BLaER1 (cell line): ENCODE measurements around the gene BCL2L1.

Experiments used
- H3K27ac ChIP-seq: shearing (Covaris generic); formaldehyde crosslinking; 2 replicates; pipeline ENCODE4 v1.8.1; 2022
- H3K27me3 ChIP-seq: shearing (Covaris generic); formaldehyde crosslinking; 2 replicates; pipeline ENCODE4 v1.8.1; 2022
- H3K36me3 ChIP-seq: shearing (Covaris generic); formaldehyde crosslinking; 2 replicates; pipeline ENCODE4 v1.8.1; 2022
- H3K4me1 ChIP-seq: shearing (Covaris generic); formaldehyde crosslinking; 2 replicates; pipeline ENCODE4 v1.8.1; 2022
- H3K4me2 ChIP-seq: shearing (Covaris generic); formaldehyde crosslinking; 2 replicates; pipeline ENCODE4 v1.8.1; 2022
- H3K4me3 ChIP-seq: shearing (Covaris generic); formaldehyde crosslinking; 2 replicates; pipeline ENCODE4 v1.8.1; 2022
- H3K9ac ChIP-seq: shearing (Covaris generic); formaldehyde crosslinking; 2 replicates; pipeline ENCODE4 v1.8.1; 2022
- H3K9me3 ChIP-seq: shearing (Covaris generic); formaldehyde crosslinking; 2 replicates; pipeline ENCODE4 v1.8.1; 2022
- H4K20me1 ChIP-seq: shearing (Covaris generic); formaldehyde crosslinking; 2 replicates; pipeline ENCODE4 v1.8.1; 2022
- Cebpa-rat ChIP-seq: shearing (Covaris generic); IDR thresholded peaks from 2 replicates; pipeline ENCODE4 v1.8.1; 2022

Gene BCL2L1

DNA sequence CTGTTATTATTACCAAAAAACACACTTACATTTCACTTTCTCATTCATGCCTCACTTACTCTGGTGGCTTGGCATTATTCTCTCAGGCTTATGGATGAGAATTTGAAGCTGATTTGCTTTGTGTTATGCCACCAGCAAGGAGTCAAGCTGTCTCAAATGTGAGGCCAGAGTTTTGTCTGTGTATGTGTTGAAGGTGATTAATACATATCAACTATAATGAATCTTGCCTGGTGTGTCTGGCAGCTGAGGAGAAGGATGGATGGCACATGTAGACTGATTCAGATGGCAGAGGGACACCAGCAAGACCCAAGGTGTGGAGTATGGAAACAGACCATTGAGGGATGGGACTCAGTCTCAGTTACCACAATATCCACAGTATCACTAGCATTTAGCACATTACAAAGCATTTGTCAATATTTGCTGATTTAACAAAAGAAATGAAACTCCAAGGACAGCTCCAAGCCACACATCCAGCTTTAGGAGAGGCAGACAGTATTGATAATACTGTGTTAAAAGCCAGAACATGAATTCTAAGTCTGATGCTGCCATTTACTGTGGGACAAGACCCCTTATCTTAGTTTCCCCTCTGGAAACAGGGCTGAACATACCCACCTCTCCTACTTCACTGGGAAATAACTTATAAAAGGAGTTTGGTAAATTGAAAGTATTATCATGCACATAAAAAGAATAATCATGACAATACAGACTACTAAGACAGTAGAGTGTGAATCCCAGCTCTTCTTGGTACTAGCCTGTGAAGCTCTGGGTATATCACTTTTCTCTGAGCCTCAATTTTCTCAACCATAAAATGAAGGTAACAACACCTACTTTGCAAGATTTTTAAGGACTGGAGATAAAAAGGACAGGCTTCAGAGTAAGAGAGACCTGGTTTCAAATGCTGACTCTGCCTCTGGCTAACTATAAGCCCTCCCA is 11.2 kb downstream of the BCL2L1 start:
- no peak for TF ChIP-seq Cebpa-rat
- Histone ChIP-seq H3K9me3 (no peaks in the 10 kb centered on the region), H3K4me2 (peak overlapping the region; percentile 46), H3K9ac (peak overlapping the region; percentile 43), H3K27ac (peak overlapping the region; percentile 91), H3K27me3 (no peaks in the 10 kb centered on the region), H3K4me3 (no peak overlapping the region), H3K4me1 (peaks cover 100% of the 10 kb centered on the region), H3K36me3 (peaks cover 91% of the 10 kb centered on the region), H4K20me1 (peaks cover 55% of the 10 kb centered on the region)

DNA sequence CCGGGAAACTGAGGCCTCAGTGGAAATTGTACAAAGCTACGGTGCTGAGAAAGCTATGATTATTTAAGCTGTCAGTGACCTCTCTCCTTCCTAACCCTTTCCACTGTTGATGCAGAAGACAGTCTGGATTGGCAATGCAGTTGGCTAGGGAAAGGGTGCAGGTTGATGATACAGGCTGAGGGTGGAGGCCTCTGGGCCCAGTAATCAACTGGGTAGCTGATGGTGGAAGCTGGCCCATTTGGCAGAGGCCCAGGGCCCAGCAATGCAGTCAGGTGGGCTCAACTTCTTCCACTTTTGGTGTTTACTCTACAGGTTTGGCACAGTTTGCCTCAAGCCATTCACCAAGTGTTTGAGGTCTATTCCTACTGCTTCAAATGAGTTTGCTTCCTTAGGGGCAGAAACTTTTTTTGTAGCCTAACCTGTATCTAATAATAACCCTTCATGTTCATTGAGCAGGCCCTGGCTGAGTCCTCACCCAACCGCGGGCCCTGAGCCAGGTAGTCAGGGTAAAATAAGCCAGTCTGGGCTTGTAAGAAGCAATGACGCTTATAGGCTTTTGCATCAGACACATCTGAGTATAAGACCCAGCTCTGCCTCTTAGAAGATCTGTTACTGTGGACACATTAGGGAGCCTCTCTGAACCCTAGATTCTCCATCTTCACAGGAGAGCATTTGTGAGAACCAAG is 12.1 kb downstream of the BCL2L1 start:
- H3K4me3 ChIP-seq: no peak overlapping the region
- H3K9ac ChIP-seq: 0 out of 2 replicates have a peak overlapping the region, but pooled peaks have one; percentile 43
- peaks cover 54% of the 10 kb centered on the region; the same call in 1 of the 2 replicates for H4K20me1 ChIP-seq
- H3K36me3 ChIP-seq: peaks cover 91% of the 10 kb centered on the region
- no peaks in the 10 kb centered on the region for H3K9me3 ChIP-seq
- H3K4me1 ChIP-seq: peaks cover 100% of the 10 kb centered on the region
- H3K27ac ChIP-seq: peak overlapping the region; percentile 91
- no peak for TF ChIP-seq Cebpa-rat
- no peaks in the 10 kb centered on the region for H3K27me3 ChIP-seq
- H3K4me2 ChIP-seq: peak overlapping the region; percentile 46

DNA sequence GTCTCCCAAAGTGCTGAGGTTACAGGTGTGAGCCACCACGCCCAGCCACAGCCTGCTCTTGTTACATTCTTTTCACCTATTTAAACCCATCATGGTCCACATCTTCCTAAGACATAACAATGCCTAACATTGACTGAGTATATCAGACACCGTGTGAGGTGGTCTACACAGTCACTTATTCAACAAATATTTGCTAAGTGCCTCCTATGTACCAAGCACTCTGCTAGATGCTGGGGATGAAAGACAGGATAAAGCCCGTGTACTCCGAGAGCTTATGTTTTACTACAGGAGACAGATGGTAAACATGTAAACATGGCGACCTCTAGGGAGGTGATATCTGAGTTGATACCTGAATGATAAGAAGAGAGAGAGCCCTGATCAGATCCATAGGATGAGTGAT is 12.7 kb downstream of the BCL2L1 start:
- H3K27me3 ChIP-seq: no peaks in the 10 kb centered on the region
- no peak overlapping the region for H3K9ac ChIP-seq
- peaks cover 98% of the 10 kb centered on the region for H3K4me1 ChIP-seq
- no peaks in the 10 kb centered on the region for H3K9me3 ChIP-seq
- peaks cover 91% of the 10 kb centered on the region for H3K36me3 ChIP-seq
- peak overlapping the region; percentile 91 for H3K27ac ChIP-seq
- no peak for TF ChIP-seq Cebpa-rat
- peaks cover 52% of the 10 kb centered on the region; the same call in 1 of the 2 replicates for H4K20me1 ChIP-seq
- peak overlapping the region; percentile 46; the same call in 1 of the 2 replicates for H3K4me2 ChIP-seq
- no peak overlapping the region; the same call in 1 of the 2 replicates for H3K4me3 ChIP-seq

DNA sequence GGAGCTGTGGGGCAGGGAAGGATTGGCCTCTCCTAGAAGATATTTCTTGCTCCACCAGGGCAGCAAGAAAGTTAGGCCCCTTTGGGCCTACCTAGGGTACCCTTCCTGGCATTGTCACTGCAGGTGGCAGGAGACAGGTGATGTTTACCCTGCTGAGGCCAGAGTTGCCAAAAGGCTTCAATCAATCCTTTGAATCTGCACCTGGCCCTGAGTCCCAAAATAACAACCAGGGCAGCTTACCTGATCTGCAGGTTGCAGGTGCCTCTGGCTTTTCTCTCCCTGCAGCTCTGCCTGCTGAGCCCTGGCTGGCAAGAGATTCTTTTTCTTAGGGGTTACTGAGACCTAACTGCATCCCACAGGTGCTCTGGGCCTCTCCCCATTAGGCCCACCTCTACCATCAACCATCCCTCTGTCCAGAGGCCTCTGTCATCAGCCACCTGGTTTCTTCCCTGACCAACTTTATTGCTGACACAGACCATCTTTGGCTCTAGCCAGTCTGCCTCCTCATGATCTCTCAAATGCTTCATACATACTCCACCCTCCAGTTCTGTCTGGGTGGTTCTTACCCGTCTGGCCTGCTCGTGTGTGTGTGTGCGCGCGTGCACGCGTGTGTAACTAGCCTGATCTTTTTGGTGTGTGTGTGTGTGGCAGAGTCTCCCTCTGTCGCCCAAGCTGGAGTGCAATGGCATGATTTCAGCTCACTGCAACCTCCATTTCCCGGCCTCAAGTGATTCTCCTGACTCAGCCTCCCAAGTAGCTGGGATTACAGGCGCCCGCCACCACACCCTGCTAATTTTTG is 13.7 kb downstream of the BCL2L1 start:
- Histone ChIP-seq H3K4me2 (peak overlapping the region; percentile 91), H3K27me3 (no peaks in the 10 kb centered on the region), H4K20me1 (peaks cover 42% of the 10 kb centered on the region; the same call in 1 of the 2 replicates), H3K9me3 (no peaks in the 10 kb centered on the region), H3K36me3 (peaks cover 91% of the 10 kb centered on the region), H3K4me1 (peaks cover 88% of the 10 kb centered on the region), H3K4me3 (peak overlapping the region; percentile 51), H3K9ac (peak overlapping the region; percentile 68), H3K27ac (peak overlapping the region; percentile 91)
- no peak for TF ChIP-seq Cebpa-rat

DNA sequence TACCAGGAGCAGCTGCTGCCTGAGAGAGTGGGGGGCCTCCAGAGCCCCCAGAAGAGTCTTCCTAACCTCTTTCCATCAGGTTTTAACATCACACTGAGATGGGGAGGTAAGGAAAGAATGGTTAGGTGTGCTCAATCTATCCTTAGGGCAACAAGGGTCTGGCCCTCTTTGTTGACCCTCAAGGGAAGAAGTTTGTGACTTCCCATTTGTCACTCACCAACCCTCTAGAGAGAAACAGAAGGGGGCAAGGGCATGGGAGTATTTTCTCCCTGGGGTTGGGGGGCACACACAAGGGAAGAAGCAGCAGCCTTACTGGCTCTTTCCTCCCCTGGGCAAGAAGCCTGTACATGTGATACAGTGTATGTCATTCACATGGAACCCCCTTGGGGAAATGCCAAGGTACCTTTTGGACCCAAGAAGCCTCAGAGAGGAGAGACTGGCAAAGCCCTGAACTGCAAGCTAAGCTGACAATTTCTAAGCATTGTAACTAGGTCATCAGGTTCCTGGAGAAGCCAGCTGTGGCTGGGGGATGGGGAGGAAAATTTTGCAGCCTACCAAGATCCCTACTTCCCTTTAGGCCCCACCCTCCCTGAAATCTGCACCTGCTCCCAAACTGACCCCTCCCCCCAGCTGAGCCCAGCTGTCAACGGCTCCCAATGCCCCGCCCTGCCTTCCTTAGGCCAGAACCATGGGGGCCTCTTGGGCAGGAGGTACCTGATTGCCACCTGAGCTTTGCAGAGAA is 14.5 kb downstream of the BCL2L1 start:
- Histone ChIP-seq H3K27ac (peak overlapping the region; percentile 91), H3K27me3 (no peaks in the 10 kb centered on the region), H4K20me1 (peaks cover 34% of the 10 kb centered on the region; the same call in 1 of the 2 replicates), H3K4me1 (peaks cover 80% of the 10 kb centered on the region), H3K36me3 (peaks cover 91% of the 10 kb centered on the region), H3K4me3 (peak overlapping the region; percentile 51), H3K4me2 (peak overlapping the region; percentile 91), H3K9me3 (no peaks in the 10 kb centered on the region), H3K9ac (peak overlapping the region; percentile 78)
- TF ChIP-seq Cebpa-rat: no peak

DNA sequence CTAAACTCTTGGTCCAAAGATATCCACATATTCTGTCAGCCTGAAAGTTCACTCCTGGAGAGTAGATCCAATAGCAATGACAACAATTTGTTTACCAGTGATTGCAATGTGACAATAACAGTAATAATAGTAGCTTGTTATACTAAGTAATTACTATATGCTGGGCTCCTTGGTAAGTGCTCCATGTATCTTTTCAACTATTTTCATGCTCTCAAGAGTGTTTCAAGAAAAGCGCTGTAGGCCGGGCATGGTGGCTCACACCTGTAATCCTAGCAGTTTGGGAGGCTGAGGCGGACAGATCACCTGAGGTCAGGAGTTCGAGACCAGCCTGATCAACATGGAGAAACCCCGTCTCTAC is 15.4 kb downstream of the BCL2L1 start:
- no peaks in the 10 kb centered on the region for H3K27me3 ChIP-seq
- peaks cover 71% of the 10 kb centered on the region for H3K4me1 ChIP-seq
- H4K20me1 ChIP-seq: peaks cover 27% of the 10 kb centered on the region; the same call in 1 of the 2 replicates
- no peak overlapping the region for H3K9ac ChIP-seq
- no peaks in the 10 kb centered on the region for H3K9me3 ChIP-seq
- peaks cover 91% of the 10 kb centered on the region for H3K36me3 ChIP-seq
- no peak overlapping the region for H3K4me3 ChIP-seq
- no peak for TF ChIP-seq Cebpa-rat
- peak overlapping the region; percentile 91 for H3K4me2 ChIP-seq
- peak overlapping the region; percentile 91 for H3K27ac ChIP-seq

DNA sequence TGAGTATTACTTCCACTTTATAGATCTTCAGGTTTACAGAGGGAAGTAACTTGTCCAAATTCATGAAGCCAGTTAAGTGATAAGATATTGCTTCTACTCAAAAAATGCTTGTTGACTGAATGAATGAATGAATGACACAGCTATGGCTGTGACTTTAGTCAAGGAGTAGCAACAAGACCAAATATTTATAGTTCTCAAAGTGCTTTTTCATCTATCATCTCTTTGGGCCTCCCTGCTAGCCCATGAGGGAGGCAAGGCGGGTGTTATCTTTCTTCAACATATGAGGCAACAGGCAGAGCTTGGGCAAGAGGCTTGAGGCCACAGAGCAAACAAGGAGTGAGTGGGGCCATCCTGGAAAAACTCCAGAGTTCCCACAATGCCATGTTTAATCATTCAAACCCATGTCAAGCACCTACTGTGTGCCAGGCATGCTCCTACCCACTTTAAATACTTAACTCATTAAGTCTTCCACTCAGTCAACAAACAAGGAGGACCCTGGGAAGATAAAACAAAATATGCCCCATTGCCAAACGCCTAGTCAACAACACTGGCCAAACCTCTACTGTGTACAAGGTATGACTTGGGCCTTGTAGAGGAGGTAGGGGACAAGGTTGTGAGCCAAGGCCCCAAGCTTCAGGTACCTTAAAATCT is 15.9 kb downstream of the BCL2L1 start:
- H3K27ac ChIP-seq: peak overlapping the region; percentile 91
- H3K9me3 ChIP-seq: no peaks in the 10 kb centered on the region
- H3K4me2 ChIP-seq: peak overlapping the region; percentile 91
- H3K9ac ChIP-seq: 0 out of 2 replicates have a peak overlapping the region, but pooled peaks have one; percentile 13
- TF ChIP-seq Cebpa-rat: no peak
- peaks cover 91% of the 10 kb centered on the region for H3K36me3 ChIP-seq
- no peaks in the 10 kb centered on the region for H3K27me3 ChIP-seq
- H3K4me1 ChIP-seq: peaks cover 66% of the 10 kb centered on the region
- peaks cover 22% of the 10 kb centered on the region; the same call in 1 of the 2 replicates for H4K20me1 ChIP-seq
- H3K4me3 ChIP-seq: no peak overlapping the region
